Stomach (tissue), 9 donors: Measurements from ENCODE around the gene ARHGAP28. TPM values are rescaled to one million over a fixed set of nuclear protein-coding genes. Genes with fewer than 3 reads are reported as not detected.
A peak's percentile ranks its signal among the peaks of the same experiment; 100 is the strongest.

Experiments
- DNase-seq, 2 donors: peaks; one replicate each; pipeline versions ENCODE4 v3.0.0 to v3.0.0-alpha.2; 2013 to 2019
- H3K27ac ChIP-seq, 5 donors: fragments of 200-600 bp in 4 of 5; sonication (generic) in 4 of 5; one replicate each; pipeline ENCODE4 v1.5.1; 2013 to 2019; ENCODE audit warnings: mild to moderate bottlenecking in 1 of 5, moderate library complexity in 1 of 5
- H3K27me3 ChIP-seq, 3 donors: fragments of 200-600 bp; sonication (generic); one replicate each; pipeline ENCODE4 v1.5.1; 2017 to 2019; ENCODE audit warnings: mixed run types in 1 of 3
- H3K36me3 ChIP-seq, 4 donors: fragments of 200-600 bp; sonication (generic); 1 replicate in 3 of 4; 2 replicates in 1 of 4; pipeline ENCODE4 v1.5.1; 2016 to 2019
- H3K4me1 ChIP-seq, 4 donors: fragments of 200-600 bp; sonication (generic); one replicate each; pipeline ENCODE4 v1.5.1; 2016 to 2019
- H3K4me3 ChIP-seq, 4 donors: fragments of 200-600 bp; sonication (generic) in 3 of 4; one replicate each; pipeline ENCODE4 v1.5.1; 2016 to 2019; ENCODE audit warnings: mild to moderate bottlenecking in 1 of 4
- H3K9me3 ChIP-seq, 4 donors: fragments of 200-600 bp; sonication (generic); one replicate each; pipeline ENCODE4 v1.5.1; 2016 to 2019
- EP300 ChIP-seq: sonication (generic); formaldehyde crosslinking; IDR thresholded peaks from one replicate; pipeline ENCODE4 v1.6.1; 2017; ENCODE audit warnings: antibody characterized with exemption
- POLR2A ChIP-seq, 4 donors: fragments of 450-650 bp; IDR thresholded peaks; one replicate each; pipeline ENCODE4 v1.6.1; 2016; ENCODE audit warnings: antibody characterized with exemption in 4 of 4, control low read depth in 2 of 4, mild to moderate bottlenecking in 1 of 4, moderate library complexity in 1 of 4
- POLR2AphosphoS5 ChIP-seq, 3 donors: sonication (generic); formaldehyde crosslinking; IDR thresholded peaks; one replicate each; pipeline ENCODE4 v1.6.1; 2016; ENCODE audit warnings: antibody characterized with exemption in 3 of 3
- WGBS, 5 donors: extraction: QIAGEN DNeasy Blood & Tissue Kit in 3 of 5; methylation state at CpG; one replicate each; pipeline versions ENCODE4 v1.1.5 to v1.1.7; 2013 to 2018; 5-methylcytosine and 5-hydroxymethylcytosine counted together
- intact Hi-C: fragments of 100-400 bp; cut with DNase I; formaldehyde crosslinking; loops from one replicate; pipeline ENCODE4 v1.15.1; 2023; ENCODE audit warnings: low total_unique reads
- polyA plus RNA-seq, 3 donors: library from polyadenylated mRNA; stranded (reverse); fragments of 200-250 nt; gene quantifications; one replicate each; pipeline ENCODE4 v1.2.3, GENCODE V29; 2013
- total RNA-seq, 5 donors: library from RNA; depleted of rRNA; stranded (reverse); fragments of >200 nt; gene quantifications; one replicate each; pipeline versions ENCODE4 v1.1.0 to v1.2.3, GENCODE V29; 2014 to 2016
- TF ChIP-seq, protein P1 (sequence below), 7 experiments: fragments of 450-650 bp in 4 of 7; fragments of 200-600 bp in 3 of 7; sonication (generic) in 3 of 7; IDR thresholded peaks; one replicate each; pipeline ENCODE4 v1.5.1; 2016 to 2019; ENCODE audit warnings: antibody characterized with exemption in 7 of 7, control low read depth in 2 of 7, mild to moderate bottlenecking in 1 of 7
- donor health status: healthy with polysubstance abuse.
- donor health status: Bipolar disorder and iron deficiency.
- donor health status: healthy.

Gene ARHGAP28
- total and polyA plus RNA-seq, 8 donors, result 0.73 to 33.8 (median 3.6) TPM

DNA sequence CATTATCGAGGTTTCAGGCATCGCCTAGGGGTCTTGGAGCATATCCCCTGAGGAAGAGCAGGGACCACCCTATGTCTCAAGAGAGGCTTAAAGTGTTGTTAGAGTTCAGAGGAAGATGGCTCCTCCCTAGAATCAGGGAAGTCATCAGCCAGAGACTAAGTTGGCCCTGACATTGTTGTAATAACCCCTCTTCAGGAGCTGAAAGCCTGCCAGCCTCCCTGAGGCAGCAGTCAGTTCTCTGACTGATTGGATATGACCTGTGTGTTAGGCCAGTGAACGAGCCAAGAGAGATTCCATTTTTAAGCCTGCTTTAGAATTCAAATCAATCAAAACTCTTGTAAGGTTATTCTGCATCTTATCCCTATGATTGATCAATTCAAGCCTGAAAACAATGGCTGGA lies 34.9 kb downstream of the ARHGAP28 start:
- no peaks in the 10 kb centered on the region for H3K36me3 ChIP-seq
- H3K27me3 ChIP-seq, result no peaks in the 10 kb centered on the region
- no peak for TF ChIP-seq POLR2A (IDR thresholded peaks at IDR 0.05)
- no peak for TF ChIP-seq EP300
- TF ChIP-seq, protein P1, sequence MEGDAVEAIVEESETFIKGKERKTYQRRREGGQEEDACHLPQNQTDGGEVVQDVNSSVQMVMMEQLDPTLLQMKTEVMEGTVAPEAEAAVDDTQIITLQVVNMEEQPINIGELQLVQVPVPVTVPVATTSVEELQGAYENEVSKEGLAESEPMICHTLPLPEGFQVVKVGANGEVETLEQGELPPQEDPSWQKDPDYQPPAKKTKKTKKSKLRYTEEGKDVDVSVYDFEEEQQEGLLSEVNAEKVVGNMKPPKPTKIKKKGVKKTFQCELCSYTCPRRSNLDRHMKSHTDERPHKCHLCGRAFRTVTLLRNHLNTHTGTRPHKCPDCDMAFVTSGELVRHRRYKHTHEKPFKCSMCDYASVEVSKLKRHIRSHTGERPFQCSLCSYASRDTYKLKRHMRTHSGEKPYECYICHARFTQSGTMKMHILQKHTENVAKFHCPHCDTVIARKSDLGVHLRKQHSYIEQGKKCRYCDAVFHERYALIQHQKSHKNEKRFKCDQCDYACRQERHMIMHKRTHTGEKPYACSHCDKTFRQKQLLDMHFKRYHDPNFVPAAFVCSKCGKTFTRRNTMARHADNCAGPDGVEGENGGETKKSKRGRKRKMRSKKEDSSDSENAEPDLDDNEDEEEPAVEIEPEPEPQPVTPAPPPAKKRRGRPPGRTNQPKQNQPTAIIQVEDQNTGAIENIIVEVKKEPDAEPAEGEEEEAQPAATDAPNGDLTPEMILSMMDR (IDR thresholded peaks at IDR 0.05), result no peak
- peaks cover 0 to 7% (median 2%) of the 10 kb centered on the region in 4 donors for H3K9me3 ChIP-seq
- 68 to 81% (median 75%) methylated on average over 3 of the region's 3 CpGs for WGBS, 5 donors
- no peak overlapping the region for H3K4me3 ChIP-seq
- no peak overlapping the region for H3K27ac ChIP-seq
- no peak for DNase-seq
- no peaks in the 10 kb centered on the region for H3K4me1 ChIP-seq
- intact Hi-C loops, result no loop called here

DNA sequence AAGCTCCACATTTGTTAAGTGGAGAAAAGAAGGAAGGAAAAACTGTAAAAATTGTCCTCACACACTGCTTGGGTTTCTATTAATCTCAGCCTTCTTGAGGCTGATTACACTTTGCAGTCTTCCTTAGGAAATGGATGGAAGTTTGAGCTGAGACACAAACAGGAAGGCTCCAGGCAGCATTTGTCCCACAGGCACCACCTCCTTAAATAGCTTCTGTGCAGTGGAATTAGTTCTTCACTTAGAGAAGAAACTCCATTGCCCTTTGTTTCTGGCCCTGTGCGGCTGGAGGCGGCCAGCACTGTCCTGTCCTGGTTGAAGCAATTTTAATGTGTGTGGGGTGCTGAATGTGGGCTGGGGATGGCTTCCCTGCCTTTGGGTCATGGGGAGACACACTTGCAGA lies 44.3 kb downstream of the ARHGAP28 start:
- WGBS, 5 donors, result 63 to 86% (median 83%) methylated on average over 2 of the region's 2 CpGs

DNA sequence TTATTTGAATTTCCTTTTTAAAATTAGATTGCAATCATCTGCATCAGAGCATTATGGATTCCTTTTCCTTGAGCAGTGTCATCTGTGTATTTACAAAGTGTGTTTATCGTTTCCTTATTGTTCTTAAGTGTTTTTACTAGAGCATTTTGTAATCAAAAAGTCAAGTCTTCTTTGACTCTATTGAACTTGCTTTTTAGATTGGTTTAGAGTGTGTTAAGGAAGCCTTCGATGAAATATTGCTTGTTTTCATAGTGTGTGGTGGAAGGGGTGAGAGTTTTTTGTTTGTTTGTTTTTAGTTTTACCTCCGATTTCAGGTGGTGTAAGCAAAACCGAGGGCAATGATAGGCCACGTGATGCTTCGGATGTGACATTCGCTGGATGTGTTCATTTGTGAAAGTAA lies 45.7 kb downstream of the ARHGAP28 start:
- WGBS, 5 donors, result 72 to 84% (median 81%) methylated on average over 7 of the region's 7 CpGs
- Histone ChIP-seq H3K27ac (peak overlapping the region in 1 of 5 donors; percentile 23), H3K27me3 (no peaks in the 10 kb centered on the region), H3K9me3 (no peaks in the 10 kb centered on the region), H3K4me3 (no peak overlapping the region), H3K4me1 (peaks cover 0 to 4% (median 0%) of the 10 kb centered on the region in 4 donors), H3K36me3 (no peaks in the 10 kb centered on the region)
- TF ChIP-seq EP300 (no peak), POLR2AphosphoS5 (IDR thresholded peaks at IDR 0.05) (no peak), POLR2A (IDR thresholded peaks at IDR 0.05) (no peak)
- TF ChIP-seq, protein P1 (IDR thresholded peaks at IDR 0.05), result no peak
- intact Hi-C loops, result no loop called here
- DNase-seq, result no peak

More for the DNA sequence above, 44.3 kb downstream of the ARHGAP28 start:
- Histone ChIP-seq H3K27me3 (no peaks in the 10 kb centered on the region), H3K9me3 (no peaks in the 10 kb centered on the region), H3K36me3 (no peaks in the 10 kb centered on the region), H3K4me1 (peaks cover 0 to 4% (median 0%) of the 10 kb centered on the region in 4 donors), H3K4me3 (no peak overlapping the region), H3K27ac (no peak overlapping the region)
- DNase-seq, result no peak
- TF ChIP-seq EP300 (no peak), POLR2AphosphoS5 (IDR thresholded peaks at IDR 0.05) (no peak), POLR2A (IDR thresholded peaks at IDR 0.05) (no peak)
- TF ChIP-seq, protein P1 (IDR thresholded peaks at IDR 0.05), result no peak
- intact Hi-C loops, result no loop called here

GRCh38 chr18:6775702-6776101 lies 46.2 kb downstream of the ARHGAP28 start:
- Histone ChIP-seq H3K27me3 (no peaks in the 10 kb centered on the region), H3K4me1 (peaks cover 0 to 4% (median 0%) of the 10 kb centered on the region in 4 donors), H3K27ac (peak overlapping the region in 3 of 5 donors; percentile 23 to 45 (median 41)), H3K9me3 (no peaks in the 10 kb centered on the region), H3K4me3 (no peak overlapping the region), H3K36me3 (no peaks in the 10 kb centered on the region)
- TF ChIP-seq, protein P1 (IDR thresholded peaks at IDR 0.05), result no peak
- no peak for TF ChIP-seq POLR2AphosphoS5 (IDR thresholded peaks at IDR 0.05)
- TF ChIP-seq POLR2A (IDR thresholded peaks at IDR 0.05), result no peak
- no peak for TF ChIP-seq EP300
- intact Hi-C loops, result no loop called here
- 41 to 61% (median 55%) methylated on average over 2 of the region's 2 CpGs for WGBS, 5 donors
- no peak for DNase-seq
